Tibial nerve (tissue), 4 donors: Measurements from ENCODE around the gene TBC1D22B.

Source experiments
- CTCF ChIP-seq, 5 experiments: fragments of 200-600 bp in 3 of 5; fragments of 450-650 bp in 2 of 5; sonication (generic) in 3 of 5; IDR thresholded peaks; one replicate each; pipeline ENCODE4 v1.5.1; 2016 to 2019; ENCODE audit warnings: antibody characterized with exemption in 5 of 5, mild to moderate bottlenecking in 3 of 5, moderate library complexity in 2 of 5
- EP300 ChIP-seq, 2 donors: sonication (generic); formaldehyde crosslinking; IDR thresholded peaks; one replicate each; pipeline ENCODE4 v1.6.1; 2017; ENCODE audit warnings: antibody characterized with exemption in 2 of 2, mild to moderate bottlenecking in 1 of 2
- POLR2A ChIP-seq, 2 donors: fragments of 450-650 bp; IDR thresholded peaks; one replicate each; pipeline ENCODE4 v1.6.1; 2017; ENCODE audit warnings: antibody characterized with exemption in 2 of 2, mild to moderate bottlenecking in 2 of 2, moderate library complexity in 2 of 2

- TF ChIP-seq CTCF (IDR thresholded peaks at IDR 0.05) (no peak), POLR2A (IDR thresholded peaks at IDR 0.05) (no peak), EP300 (IDR thresholded peaks at IDR 0.05) (no peak)
These were observed 11.5 kb downstream of the TBC1D22B start for GRCh38 chr6:37269105-37269504.
